Lower leg skin (tissue), 3 donors: Measurements from ENCODE around the gene RASL10A.

Experiments used
- CTCF ChIP-seq, 3 donors: fragments of 450-650 bp; IDR thresholded peaks; one replicate each; pipeline ENCODE4 v1.5.1; 2016; ENCODE audit warnings: antibody characterized with exemption in 3 of 3, mild to moderate bottlenecking in 3 of 3, moderate library complexity in 2 of 3
- POLR2A ChIP-seq, 2 donors: fragments of 450-650 bp; IDR thresholded peaks; one replicate each; pipeline ENCODE4 v1.6.1; 2016 to 2017; ENCODE audit warnings: antibody characterized with exemption in 2 of 2, mild to moderate bottlenecking in 1 of 2, moderate library complexity in 1 of 2

GRCh38 chr22:29311464-29312217 lies 3.9 kb downstream of the RASL10A start:
- TF ChIP-seq CTCF (IDR thresholded peaks at IDR 0.05): no peak
- no peak for TF ChIP-seq POLR2A (IDR thresholded peaks at IDR 0.05)
